KMS-11 (cell line): ENCODE measurements around the gene SLC22A31.
"Not testable (repeated sequence)": the region's sequence is repeated elsewhere in the genome, so short reads cannot be mapped to it uniquely, and the experiment has no call there.

Experiments
- H2AFZ ChIP-seq: fragments of 200-600 bp; sonication (generic); 2 replicates; pipeline ENCODE4 v1.6.1; 2016; ENCODE audit warnings: antibody characterized with exemption, mixed run types, low read depth
- H3K27ac ChIP-seq: fragments of 200-600 bp; sonication (generic); 2 replicates; pipeline ENCODE4 v1.6.1; 2016; ENCODE audit warnings: mild to moderate bottlenecking, mixed run types
- H3K27me3 ChIP-seq: fragments of 200-600 bp; sonication (generic); 2 replicates; pipeline ENCODE4 v1.6.1; 2017; ENCODE audit warnings: mild to moderate bottlenecking, low read depth, mixed run types, moderate library complexity; ENCODE audit not compliant: insufficient read depth
- H3K36me3 ChIP-seq: fragments of 200-600 bp; sonication (generic); 2 replicates; pipeline ENCODE4 v1.6.1; 2017; ENCODE audit warnings: mild to moderate bottlenecking, mixed run types; ENCODE audit not compliant: insufficient read depth
- H3K4me1 ChIP-seq: fragments of 200-600 bp; sonication (generic); 2 replicates; pipeline ENCODE4 v1.6.1; 2016; ENCODE audit warnings: mild to moderate bottlenecking, low read depth, mixed run types; ENCODE audit not compliant: poor library complexity, severe bottlenecking
- H3K4me2 ChIP-seq: fragments of 200-600 bp; sonication (generic); 2 replicates; pipeline ENCODE4 v1.7.0; 2016; ENCODE audit warnings: mild to moderate bottlenecking, mixed run types
- H3K4me3 ChIP-seq: fragments of 200-600 bp; sonication (generic); IDR thresholded peaks from 2 replicates; pipeline ENCODE4 v1.6.1; 2017; ENCODE audit warnings: low read depth, low read length, mixed read lengths; ENCODE audit not compliant: insufficient read depth
- H3K79me2 ChIP-seq: fragments of 200-600 bp; sonication (generic); 2 replicates; pipeline ENCODE4 v1.6.1; 2016; ENCODE audit warnings: low read depth, mixed run types; ENCODE audit not compliant: insufficient read depth
- H3K9ac ChIP-seq: fragments of 200-600 bp; sonication (generic); 2 replicates; pipeline ENCODE4 v1.6.1; 2016; ENCODE audit warnings: mild to moderate bottlenecking, mixed run types
- H4K20me1 ChIP-seq: fragments of 200-600 bp; sonication (generic); 2 replicates; pipeline ENCODE4 v1.6.1; 2016; ENCODE audit warnings: mild to moderate bottlenecking, mixed run types; ENCODE audit not compliant: insufficient read depth
- TF ChIP-seq, protein P1 (sequence below): fragments of 200-600 bp; sonication (generic); conservative IDR thresholded peaks from 2 replicates; pipeline ENCODE4 v1.6.1; 2017; ENCODE audit warnings: low read depth, mild to moderate bottlenecking, antibody characterized with exemption, low read length, moderate library complexity, mixed read lengths

SLC22A31 gene

DNA sequence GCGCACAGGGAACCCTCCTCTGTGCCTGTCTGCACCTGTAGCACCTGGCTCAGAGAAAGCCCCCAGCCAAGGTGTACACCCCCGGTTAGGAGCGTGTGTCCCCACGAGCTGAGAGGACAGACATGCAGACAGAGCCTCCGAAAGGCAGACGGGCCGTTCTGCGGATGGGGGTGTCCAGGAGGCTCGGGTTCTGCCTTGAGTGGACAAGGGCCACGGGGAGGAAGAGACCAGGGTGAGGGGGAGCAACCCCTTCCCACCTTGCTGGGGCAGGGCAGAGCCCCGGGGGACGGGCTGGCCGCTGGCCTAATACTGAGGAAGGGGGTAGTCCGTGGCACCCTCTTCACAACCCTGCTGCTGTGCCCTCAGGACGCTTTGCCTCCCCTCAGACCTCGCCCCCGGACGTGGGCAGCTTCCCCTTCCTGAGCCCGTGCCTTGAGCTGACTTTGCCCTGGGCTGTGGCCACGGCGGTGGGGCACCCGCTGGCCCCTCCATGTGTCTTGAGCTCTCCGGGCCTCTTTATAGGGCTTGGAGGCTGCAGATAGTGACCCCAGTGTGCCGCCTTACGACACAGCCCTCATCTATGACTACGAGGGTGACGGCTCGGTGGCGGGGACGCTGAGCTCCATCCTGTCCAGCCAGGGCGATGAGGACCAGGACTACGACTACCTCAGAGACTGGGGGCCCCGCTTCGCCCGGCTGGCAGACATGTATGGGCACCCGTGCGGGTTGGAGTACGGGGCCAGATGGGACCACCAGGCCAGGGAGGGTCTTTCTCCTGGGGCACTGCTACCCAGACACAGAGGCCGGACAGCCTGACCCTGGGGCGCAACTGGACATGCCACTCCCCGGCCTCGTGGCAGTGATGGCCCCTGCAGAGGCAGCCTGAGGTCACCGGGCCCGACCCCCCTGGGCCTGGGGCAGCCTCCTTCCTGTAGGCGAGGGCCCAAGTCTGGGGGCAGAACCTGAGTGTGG, 5.7 kb downstream of the SLC22A31 start:
- no peaks in the 10 kb centered on the region for H4K20me1 ChIP-seq
- TF ChIP-seq, protein P1, sequence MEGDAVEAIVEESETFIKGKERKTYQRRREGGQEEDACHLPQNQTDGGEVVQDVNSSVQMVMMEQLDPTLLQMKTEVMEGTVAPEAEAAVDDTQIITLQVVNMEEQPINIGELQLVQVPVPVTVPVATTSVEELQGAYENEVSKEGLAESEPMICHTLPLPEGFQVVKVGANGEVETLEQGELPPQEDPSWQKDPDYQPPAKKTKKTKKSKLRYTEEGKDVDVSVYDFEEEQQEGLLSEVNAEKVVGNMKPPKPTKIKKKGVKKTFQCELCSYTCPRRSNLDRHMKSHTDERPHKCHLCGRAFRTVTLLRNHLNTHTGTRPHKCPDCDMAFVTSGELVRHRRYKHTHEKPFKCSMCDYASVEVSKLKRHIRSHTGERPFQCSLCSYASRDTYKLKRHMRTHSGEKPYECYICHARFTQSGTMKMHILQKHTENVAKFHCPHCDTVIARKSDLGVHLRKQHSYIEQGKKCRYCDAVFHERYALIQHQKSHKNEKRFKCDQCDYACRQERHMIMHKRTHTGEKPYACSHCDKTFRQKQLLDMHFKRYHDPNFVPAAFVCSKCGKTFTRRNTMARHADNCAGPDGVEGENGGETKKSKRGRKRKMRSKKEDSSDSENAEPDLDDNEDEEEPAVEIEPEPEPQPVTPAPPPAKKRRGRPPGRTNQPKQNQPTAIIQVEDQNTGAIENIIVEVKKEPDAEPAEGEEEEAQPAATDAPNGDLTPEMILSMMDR = no peak
- no peaks in the 10 kb centered on the region for H3K36me3 ChIP-seq
- no peak overlapping the region for H3K4me3 ChIP-seq
- H3K4me2 ChIP-seq = no peak overlapping the region
- H3K27ac ChIP-seq = no peak overlapping the region
- no peaks in the 10 kb centered on the region for H3K4me1 ChIP-seq
- no peak overlapping the region for H2AFZ ChIP-seq
- no peak overlapping the region for H3K9ac ChIP-seq
- peaks cover 22% of the 10 kb centered on the region for H3K27me3 ChIP-seq
- H3K79me2 ChIP-seq = no peaks in the 10 kb centered on the region

DNA sequence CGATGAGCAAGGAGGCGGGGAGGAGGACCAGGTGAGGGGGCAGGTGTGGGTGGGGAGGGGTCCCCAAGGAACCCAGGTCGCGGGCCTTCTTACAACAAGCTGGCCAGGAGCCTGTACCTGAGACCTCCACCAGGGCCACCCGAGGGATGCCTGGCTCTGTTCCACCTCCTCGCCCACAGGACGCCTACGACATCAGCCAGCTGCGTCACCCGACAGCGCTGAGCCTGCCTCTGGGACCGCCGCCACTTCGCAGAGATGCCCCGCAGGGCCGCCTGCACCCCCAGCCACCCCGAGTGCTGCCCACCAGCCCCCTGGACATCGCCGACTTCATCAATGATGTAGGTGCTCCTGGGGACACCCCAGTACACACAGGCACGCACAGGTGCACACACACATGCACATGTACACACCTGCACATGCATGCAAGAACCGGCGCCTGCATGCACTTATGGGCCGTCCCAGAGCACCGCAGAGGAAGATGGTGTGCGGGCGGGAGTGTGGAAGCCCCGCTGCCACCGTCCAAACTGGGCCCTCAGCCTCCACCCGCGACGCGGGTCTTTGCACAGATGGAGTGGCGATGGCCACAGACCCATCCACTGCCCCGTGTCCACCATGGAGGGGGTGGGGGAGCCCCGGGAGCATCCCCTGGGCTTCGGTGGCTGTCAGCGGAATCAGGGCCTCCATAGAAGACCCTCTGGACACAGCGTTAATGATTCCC, 6.6 kb downstream of the SLC22A31 start:
- H3K4me3 ChIP-seq = no peak overlapping the region
- H3K27me3 ChIP-seq = peaks cover 13% of the 10 kb centered on the region
- H3K9ac ChIP-seq = no peak overlapping the region
- H3K4me1 ChIP-seq = no peaks in the 10 kb centered on the region
- TF ChIP-seq, protein P1 = no peak
- H3K27ac ChIP-seq = no peak overlapping the region
- H3K4me2 ChIP-seq = no peak overlapping the region
- H3K36me3 ChIP-seq = no peaks in the 10 kb centered on the region
- H4K20me1 ChIP-seq = no peaks in the 10 kb centered on the region
- H2AFZ ChIP-seq = no peak overlapping the region
- H3K79me2 ChIP-seq = no peaks in the 10 kb centered on the region

DNA sequence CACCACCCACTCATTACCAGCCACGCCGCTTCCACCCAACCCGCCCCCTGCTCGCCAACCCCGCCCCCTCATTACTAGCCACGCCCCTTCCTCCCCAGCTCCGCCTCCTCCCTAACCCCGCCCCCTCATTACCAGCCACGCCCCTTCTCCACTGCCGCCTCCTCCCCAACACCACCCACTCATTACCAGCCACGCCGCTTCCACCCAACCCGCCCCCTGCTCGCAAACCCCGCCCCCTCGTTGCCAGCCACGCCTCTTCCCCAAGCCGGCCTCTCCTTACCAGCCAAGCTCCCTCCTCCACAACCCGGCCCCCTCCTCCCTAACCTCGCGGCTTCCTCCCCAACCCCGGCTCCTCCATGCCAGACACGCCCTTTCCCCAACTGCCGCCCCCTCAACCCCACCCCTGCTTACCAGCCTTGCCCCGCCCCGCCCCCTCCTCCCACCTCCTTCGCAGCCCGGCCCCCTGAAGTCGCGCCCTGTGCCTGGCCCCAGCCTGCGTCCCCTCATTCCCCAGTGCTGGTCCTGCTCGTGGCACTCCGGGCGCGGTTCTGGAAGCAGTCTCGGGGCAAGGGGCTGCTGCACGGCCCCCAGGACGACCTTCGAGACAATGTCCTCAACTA, 7.3 kb downstream of the SLC22A31 start:
- no peak overlapping the region for H3K4me2 ChIP-seq
- no peaks in the 10 kb centered on the region for H4K20me1 ChIP-seq
- no peaks in the 10 kb centered on the region for H3K79me2 ChIP-seq
- no peak overlapping the region for H2AFZ ChIP-seq
- H3K4me3 ChIP-seq = no peak overlapping the region
- no peak overlapping the region for H3K9ac ChIP-seq
- H3K36me3 ChIP-seq = no peaks in the 10 kb centered on the region
- H3K4me1 ChIP-seq = no peaks in the 10 kb centered on the region
- TF ChIP-seq, protein P1 = no peak
- H3K27me3 ChIP-seq = peaks cover 8% of the 10 kb centered on the region
- H3K27ac ChIP-seq = no peak overlapping the region

DNA sequence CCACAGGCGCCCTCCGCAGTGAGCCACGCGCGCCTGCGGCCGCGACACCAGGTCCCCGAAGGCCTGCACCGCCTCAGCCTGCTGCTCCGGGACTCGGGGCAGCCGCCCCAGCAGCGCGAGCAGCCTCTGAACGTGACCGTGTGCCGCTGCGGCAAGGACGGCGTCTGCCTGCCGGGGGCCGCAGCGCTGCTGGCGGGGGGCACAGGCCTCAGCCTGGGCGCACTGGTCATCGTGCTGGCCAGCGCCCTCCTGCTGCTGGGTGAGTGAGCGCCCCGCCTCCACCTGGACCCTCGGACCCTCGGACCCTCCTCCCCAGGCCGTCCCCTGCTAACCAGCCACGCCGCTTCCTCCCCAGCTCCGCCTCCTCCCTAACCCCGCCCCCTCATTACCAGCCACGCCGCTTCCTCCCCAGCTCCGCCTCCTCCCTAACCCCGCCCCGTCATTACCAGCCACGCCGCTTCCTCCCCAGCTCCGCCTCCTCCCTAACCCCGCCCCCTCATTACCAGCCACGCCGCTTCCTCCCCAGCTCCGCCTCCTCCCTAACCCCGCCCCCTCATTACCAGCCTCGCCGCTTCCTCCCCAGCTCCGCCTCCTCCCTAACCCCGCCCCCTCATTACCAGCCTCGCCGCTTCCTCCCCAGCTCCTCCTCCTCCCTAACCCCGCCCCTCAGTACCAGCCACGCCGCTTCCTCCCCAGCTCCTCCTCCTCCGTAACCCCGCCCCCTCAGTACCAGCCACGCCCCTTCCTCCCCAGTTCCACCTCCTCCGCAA, 8.0 kb downstream of the SLC22A31 start:
- Histone ChIP-seq H3K4me2 (peak overlapping the region; percentile 45; the same call in 1 of the 2 replicates), H3K9ac (peak overlapping the region; percentile 39; the same call in 1 of the 2 replicates), H2AFZ (peak overlapping the region; percentile 71)
- not testable (repeated sequence) for H4K20me1 ChIP-seq, H3K36me3 ChIP-seq, H3K4me1 ChIP-seq, H3K27ac ChIP-seq, H3K79me2 ChIP-seq, H3K4me3 ChIP-seq, H3K27me3 ChIP-seq
